ENCODE data around the gene SPTLC3. TPM values are rescaled to one million over a fixed set of nuclear protein-coding genes. Genes with fewer than 3 reads are reported as not detected.
A peak's percentile ranks its signal among the peaks of the same experiment; 100 is the strongest.

Gene SPTLC3
- total RNA-seq, 1 donor from 2014 or later: 30.1 TPM

DNA sequence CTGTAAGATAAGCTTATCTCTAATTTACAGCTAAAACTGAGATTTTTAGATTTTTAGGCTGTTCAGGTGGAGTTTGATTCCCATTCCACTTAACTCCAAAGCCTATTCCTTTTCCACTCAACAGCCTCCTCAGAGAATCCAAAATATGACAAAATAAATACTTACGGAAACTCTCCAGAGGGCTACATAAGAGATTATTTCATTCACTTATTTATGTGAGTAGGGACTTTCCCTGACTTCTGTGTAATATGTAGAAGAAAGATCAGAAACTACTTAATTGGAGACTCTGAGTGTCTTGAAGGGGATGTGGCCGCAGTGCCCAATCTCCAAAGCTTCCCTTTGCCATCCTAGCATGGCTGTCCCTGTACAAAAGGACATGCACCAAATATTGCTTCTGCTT lies 140.2 kb downstream of the SPTLC3 start:
- no peak for DNase-seq (ENCODE audit: low spot score)
- no peak for ATAC-seq
- intact Hi-C loops (cut with DNase I): no loop called here

DNA sequence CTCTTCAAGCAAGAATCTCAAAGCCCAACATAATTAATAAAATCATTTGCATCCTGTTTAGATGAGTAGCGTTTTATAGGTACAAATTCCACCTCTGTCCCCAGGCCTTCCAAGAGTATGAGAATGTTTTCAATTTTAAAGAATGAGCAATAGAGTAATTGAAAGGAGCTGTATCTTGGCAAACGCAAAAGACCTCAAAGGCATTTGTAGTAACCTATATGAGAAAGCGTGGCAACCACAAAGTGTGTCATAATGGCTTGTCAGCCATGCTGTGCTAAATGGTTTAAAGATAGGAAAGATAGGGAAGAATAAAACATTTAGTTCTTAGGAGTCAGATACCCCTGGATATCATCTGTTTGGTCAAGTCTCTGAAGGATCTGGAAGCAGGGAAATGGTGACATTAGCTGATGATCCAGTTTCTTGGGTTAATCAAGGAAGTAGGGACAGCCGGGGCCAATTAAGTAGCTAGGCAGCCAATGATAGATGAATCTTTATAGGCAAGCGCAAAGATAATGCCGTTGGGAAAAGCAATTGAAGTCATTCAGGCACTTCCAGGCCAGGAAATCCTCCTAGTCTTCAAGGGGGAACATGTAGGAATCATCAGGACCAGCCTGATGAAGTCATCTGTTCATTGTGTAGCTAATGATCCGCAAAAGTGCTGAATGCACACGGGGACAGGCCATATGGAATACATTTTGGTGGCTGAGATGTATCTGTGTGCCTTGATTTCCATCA lies 140.8 kb downstream of the SPTLC3 start:
- ATAC-seq: no peak
- intact Hi-C loops (cut with DNase I): no loop called here

DNA sequence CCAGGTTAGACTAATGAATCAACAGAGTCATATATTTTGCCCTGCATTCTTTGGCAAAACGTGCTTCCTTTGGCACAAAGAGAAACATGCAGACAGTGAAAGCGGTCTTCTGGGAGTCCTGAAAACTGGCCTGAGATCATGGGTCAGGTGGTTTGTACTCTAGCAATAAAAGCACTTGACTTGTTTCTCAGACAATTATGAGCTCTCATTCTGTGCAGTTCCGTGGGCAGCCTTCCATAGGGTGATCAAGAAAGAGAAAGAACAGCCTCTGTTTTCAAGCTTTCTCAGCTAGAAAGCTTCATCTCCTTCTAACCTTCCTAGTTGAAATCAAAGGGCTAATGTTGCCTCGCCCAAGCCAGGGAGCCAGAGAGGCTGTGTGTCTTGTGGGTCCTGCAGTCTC lies 149.6 kb downstream of the SPTLC3 start:
- ATAC-seq (peak; percentile 82), DNase-seq (ENCODE audit: low spot score) (no peak)
- intact Hi-C loops (cut with DNase I): no loop called here

More for the DNA sequence above, 140.8 kb downstream of the SPTLC3 start:
- no peak for DNase-seq (ENCODE audit: low spot score)

DNA sequence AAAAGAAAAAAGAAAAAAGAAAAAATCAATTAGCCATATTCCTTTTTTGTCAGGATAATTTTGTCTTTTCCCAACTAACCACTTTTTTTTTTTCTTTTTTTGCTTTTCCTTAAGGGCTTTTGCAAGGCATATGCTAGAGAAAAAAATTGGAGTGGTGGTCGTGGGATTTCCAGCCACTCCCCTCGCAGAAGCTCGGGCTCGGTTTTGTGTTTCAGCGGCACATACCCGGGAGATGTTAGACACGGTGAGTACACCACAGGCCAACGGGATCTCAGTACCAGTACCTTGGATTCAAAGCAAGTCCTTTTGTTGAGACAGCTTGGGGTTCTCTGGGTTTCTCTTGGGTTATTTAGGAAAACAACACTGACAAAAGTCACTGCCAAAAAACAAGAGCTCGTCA lies 151.1 kb downstream of the SPTLC3 start:
- ATAC-seq: no peak
- intact Hi-C loops (cut with DNase I): no loop called here
- DNase-seq (ENCODE audit: low spot score): no peak

DNA sequence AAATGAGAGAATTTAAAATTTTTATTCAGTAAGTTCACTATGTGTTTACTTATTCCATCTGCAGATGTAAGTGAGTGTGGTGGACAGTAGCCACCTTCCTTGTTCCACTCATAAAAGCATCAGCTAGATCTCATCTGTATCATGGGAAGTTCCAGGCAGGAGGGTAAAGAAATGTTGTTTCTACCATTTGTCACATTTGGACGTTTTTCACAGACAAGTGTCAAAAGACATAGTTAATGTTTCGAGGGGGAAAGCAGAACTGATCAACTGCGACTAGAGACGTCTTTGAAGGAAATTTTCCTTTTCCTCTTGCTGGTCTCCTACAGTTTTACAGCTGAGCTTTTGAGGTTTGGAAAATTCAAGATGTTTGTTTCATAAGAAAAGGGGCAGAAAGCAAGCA lies 156.4 kb downstream of the SPTLC3 start:
- intact Hi-C loops (cut with DNase I): no loop called here
- ATAC-seq (no peak), DNase-seq (ENCODE audit: low spot score) (no peak)

DNA sequence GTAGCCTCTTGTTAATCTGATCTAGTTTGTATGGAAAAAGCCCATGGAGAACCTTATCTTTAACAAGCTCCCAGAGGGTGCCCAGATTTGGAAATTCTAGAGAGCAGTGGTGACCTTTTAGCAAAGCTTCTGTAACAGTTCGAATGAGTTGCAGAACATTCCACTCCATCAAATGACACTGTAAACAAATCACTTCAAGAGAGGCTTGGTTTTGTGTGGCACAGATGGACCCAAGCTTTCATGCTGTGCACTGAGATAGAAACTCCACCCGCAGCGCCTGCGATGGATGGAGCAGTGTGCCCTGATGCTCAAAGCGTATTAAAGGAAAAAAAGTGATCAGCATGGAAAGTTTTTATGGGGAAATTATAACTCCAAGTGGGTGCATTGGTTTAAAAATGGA lies 157.2 kb downstream of the SPTLC3 start:
- intact Hi-C loops (cut with DNase I): no loop called here
- ATAC-seq (no peak), DNase-seq (ENCODE audit: low spot score) (no peak)

DNA sequence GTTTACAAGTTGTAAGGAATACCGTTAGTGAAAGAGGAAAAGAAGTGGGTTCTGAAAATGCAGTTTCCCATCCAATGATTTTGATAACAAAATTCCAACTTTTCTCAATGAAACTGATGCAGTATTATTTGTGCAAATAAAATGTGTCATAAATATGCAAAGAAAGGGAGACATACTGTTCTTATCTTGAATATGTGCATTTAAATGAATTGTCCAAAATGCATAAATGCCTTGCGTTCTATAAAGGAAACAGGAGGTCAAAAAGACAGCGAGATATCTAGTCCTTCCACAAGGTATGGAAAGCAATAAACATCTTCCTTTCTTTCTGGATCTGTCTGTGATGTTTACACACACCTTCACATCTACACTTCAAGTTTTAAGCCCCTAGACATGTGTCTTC lies 157.7 kb downstream of the SPTLC3 start:
- intact Hi-C loops (cut with DNase I): no loop called here
- ATAC-seq (no peak), DNase-seq (ENCODE audit: low spot score) (no peak)

DNA sequence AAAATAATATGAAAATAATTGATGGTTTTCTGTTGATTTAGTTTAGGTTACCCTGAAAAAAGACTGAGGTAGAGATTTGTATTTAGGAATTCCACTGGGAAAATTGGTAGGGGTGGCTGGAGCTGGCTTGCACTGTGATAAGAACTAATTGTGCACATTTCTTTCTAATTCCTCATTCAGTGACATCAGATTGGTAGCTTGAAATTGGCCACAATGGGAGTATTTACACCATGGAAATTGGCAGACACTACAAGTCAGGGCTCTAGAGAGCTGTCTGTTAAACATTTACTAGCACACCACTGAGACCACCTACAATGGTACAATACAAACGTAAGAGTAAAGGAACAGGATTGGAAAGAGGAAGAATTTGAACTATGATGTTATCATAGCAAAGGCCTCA lies 160.3 kb downstream of the SPTLC3 start:
- no peak for DNase-seq (ENCODE audit: low spot score)
- intact Hi-C loops (cut with DNase I): no loop called here
- no peak for ATAC-seq

DNA sequence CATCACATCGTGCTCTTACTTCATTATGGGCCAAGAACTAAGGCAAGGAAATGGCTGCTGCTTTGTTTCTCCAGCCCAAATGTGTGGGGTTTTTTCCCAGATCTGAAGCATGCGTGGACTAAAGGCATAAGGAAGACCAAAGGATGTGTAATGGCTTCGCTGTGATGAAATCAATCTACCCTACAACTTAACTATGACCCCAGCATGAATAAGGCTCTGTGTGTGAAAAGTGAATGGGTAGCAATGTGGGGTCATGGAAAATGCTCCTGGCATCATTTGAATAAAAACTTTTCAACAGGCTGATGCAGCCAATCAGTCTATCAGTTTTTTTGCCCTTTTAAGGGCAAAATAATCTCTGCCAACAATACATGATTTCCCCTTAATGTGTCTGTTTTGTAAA lies 162.0 kb downstream of the SPTLC3 start:
- no peak for ATAC-seq
- DNase-seq (ENCODE audit: low spot score): no peak
- intact Hi-C loops (cut with DNase I): no loop called here

DNA sequence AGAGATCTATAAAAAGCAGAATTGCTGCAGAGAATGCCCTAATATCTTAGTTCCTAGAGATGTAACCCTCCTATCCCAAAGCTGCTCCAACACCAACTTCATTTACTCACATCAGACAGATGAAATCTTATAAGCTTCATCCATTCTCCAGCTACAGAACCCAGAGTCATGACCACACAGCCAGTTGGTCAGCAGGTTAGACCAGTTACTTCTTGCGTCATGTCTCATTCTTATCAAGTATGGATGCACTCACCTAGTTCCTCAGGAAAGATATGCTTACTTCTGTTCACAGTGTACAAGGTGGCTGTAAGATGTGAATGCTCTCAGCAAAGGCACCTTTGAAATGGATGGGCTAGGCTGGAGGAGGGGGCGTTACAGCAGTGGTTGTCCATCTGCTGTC lies 164.4 kb downstream of the SPTLC3 start:
- intact Hi-C loops (cut with DNase I): no loop called here
- ATAC-seq (no peak), DNase-seq (ENCODE audit: low spot score) (no peak)

DNA sequence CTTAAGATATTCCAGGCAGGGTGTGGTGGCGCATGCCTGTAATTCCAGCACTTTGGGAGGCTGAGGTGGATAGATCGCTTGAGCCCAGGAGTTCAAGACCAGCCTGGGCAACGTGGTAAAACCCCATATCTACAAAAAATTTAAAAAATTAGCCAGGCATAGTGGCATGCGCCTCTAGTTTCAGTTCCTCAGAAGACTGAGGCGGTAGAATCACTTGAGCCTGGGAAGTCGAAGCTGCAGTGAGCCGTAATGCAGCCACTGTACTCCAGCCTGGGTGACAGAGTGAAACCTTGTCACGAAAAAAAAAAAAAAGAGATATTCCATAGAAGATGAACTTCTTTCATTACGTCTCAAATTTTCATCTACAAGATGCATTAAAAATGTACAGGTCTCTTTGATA lies 165.6 kb downstream of the SPTLC3 start:
- intact Hi-C loops (cut with DNase I): no loop called here
- DNase-seq (ENCODE audit: low spot score) (no peak), ATAC-seq (no peak)

DNA sequence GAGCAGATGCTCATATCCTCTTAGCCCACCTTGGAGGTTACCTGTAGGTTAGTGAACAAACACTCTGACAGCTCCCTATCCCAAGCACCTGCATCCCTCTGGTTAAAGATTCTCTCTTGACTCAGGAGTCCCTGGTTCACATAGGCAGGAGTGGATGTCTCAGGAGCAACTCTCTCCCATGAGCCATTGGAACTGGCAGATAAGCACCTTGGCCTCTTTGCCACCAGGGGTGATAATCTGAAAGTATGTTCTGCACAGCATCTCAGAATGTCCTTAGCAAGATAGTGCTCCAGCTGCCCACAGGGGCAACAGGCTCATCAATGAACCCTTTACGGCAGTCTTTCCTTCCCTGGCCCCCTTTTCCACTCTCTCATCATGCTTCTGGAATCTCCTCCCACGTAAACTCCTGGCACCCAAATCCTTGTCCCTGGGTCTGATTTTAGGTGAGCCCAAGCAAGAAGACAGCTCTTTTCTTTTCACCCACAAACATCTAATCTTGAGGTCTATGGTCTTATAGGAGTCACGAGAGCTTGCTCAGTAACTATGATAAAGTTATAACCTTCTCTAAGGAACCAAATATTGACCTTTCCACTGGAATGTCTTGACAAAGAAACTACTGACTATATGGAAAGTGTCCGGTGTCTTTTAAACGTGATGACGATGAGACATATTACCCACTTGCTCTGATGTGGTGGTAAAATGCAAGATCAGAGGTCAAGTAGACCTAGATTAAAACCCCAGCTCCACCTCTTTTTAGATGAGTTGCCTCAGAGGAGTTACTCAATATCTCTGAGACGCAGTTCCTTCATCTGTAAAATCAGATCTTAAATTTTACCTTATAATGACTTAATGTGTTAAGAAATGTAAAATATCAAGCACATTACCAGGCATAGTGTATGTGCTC lies 172.5 kb downstream of the SPTLC3 start:
- ATAC-seq (no peak), DNase-seq (ENCODE audit: low spot score) (no peak)
- intact Hi-C loops (cut with DNase I): no loop called here

DNA sequence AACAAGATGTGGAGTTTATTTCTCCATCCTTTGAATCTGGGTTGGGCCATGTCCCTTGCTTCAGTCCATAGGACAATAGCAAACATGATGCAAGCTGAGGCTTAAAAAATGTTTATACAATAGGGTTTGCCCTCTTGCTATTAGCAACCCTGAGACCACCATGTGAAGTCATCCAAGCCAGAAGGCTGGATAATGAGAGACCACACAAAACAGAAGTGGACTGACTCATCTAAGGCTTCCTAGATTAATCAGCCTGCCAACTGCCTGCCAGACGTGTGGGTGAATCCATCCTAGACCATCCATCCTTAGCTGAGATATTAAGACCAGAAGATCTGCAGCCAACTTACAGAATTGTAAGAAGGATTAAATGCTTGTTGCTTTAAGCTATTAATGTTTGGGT lies 174.2 kb downstream of the SPTLC3 start:
- ATAC-seq (no peak), DNase-seq (ENCODE audit: low spot score) (no peak)
- intact Hi-C loops (cut with DNase I): no loop called here

DNA sequence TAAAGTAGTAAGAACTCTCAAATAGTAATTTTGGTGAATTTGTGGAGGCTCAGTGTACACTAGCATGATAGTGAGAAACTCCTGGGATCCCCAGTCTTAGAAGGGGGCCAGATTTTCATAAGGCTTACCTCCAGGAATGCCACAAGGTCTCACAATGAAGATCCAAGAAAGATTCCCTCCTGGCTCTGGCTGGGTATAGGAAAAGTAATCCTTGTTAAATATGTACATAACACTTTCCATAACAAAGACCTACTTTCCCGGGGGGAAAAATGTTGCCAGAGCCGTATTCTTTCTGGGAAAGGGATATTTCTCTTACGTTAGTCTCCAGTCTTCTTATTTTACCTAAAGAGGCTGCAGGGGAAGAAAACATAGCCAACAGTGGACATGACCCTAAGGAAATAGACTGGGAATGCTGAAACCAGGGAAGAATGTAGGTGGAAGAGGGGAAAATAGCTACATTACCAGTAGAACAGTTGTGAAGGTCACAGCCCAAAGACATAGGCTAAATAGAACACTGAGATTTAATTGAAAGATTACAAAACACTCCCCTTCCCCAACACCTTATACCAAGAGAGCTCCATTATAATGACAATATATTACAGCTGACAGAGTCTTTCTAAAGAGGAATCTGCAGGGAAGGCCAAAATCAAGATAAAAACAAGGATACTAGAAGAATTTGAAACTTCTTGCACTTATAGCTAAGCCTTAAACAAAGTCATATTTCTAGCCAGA lies 177.4 kb downstream of the SPTLC3 start:
- no peak for DNase-seq (ENCODE audit: low spot score)
- ATAC-seq: no peak
- intact Hi-C loops (cut with DNase I): no loop called here

DNA sequence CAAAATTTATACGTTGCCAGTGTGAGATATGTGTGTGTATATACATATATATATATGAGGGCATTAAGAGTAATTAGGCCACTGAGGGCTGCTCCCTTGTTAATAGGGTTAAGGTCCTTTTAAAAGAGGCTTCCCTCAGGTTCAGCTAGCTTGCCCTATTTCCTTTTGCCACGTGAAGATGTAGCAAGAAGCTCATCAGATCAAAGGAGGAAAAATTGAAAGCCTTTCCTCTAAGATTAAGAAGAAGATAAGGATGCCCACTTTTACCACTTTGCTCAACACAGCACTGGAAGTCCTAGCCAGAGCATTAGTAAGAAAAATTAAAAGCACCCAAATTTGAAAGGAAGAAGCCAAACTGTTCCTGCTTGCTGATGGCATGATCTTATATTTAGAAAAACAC lies 179.1 kb downstream of the SPTLC3 start:
- intact Hi-C loops (cut with DNase I): no loop called here

DNA sequence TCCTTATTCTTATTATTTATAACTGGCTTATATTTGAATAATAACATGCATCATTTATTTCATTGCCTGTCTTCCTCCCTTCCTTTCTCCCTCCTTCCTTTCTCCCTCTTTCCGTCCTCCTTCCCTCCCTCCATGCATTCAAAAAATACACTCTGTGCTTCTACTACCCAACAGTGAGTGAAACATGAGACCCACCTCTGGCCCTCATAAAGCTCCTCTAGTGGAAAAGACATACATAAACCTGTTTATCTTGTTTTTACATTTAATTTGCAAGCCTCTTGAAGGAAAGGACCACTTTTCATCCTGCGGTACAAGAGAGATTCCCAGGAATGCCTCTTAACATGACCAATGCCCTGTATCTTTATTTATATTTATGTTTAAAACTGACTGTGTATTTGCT lies 190.5 kb downstream of the SPTLC3 start:
- DNase-seq (ENCODE audit: low spot score): no peak
- intact Hi-C loops (cut with DNase I): no loop called here
- no peak for ATAC-seq

More for the DNA sequence above, 179.1 kb downstream of the SPTLC3 start:
- no peak for DNase-seq (ENCODE audit: low spot score)
- ATAC-seq: no peak

DNA sequence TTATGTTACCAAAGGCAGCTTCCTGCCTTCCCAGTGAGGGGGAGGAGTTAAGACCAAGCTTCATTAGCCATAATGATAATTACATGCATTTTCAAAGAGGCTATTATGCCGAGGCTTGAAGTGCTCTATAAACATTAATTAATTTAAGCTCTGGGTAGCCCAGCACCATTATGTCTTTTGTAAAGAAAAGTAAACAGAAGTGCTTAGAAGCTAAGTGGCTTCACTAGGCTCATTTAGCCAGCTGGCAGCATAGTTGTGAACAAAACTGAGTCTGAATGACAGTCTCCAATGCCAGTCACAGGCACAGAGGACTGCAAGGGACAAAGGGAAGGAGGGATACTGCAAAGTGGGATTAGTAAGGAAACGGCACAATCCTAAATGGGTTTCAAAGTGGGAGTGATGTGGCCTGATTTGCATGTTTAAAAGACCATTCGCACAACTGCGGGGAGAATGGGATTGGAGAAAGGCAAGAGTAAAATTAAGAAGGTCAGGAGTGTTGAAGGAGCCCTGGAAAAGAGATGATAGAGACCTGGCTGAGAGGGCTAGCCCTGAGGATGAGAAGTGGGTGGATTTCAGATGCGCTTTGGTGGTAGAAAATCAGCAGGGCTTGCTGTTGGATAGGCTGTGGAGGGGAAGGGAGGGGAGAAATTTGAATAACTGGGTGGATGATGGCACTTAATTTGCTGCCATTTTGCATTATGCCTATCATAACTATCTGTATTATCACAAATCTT lies 192.2 kb downstream of the SPTLC3 start:
- intact Hi-C loops (cut with DNase I): no loop called here
- DNase-seq (ENCODE audit: low spot score): no peak
- ATAC-seq: no peak

DNA sequence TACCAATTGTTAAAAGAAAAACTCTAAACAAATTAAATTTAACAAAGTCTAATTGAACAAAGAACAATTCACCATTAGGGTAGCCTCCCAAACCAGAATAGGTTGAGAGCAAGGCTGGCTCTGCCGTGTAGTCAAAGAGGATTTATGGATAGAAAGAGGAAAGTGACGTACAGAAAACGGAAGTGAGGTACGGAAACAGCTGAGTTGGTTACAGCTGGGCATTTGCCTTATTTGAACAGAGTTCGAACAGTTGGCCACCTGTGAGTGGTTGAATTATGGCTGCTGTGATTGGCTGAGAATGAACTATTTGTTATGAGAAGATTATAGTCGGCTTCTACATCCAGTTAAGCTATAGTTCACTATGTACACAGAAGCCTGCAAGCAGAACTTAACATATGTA lies 193.8 kb downstream of the SPTLC3 start:
- no peak for DNase-seq (ENCODE audit: low spot score)
- no peak for ATAC-seq
- intact Hi-C loops (cut with DNase I): no loop called here

DNA sequence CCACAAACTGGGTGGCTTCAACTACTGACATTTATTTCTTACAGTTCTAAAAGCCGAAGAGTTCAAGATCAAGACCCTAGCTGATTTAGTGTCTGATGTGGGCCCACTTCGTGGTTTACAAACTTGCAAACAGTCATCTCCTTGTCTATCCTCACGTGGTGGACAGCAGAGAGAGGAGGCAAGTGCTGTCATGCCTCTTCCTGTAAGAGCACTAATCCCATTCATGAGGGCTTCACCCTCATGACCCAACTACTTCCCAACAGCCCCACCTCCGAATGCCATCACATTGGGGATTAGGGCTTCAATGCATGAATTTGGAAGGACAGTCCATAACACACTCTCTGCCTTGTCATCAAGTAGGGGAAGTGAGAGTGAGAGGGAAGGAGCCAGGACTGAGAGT lies 196.7 kb downstream of the SPTLC3 start:
- no peak for DNase-seq (ENCODE audit: low spot score)
- no peak for ATAC-seq
- intact Hi-C loops (cut with DNase I): no loop called here

Measured in sciatic nerve (tissue), 2 donors.